Stimulated activated CD8-positive, alpha-beta memory T cell treated with anti-CD3 and anti-CD28 coated beads, Interleukin-15, amount 100 ng/mL, for 4 hours (primary cell): ENCODE data around the gene NEK6.

Experiments
- DNase-seq, 2 donors: peaks; one replicate each; pipeline ENCODE4 v3.0.0-alpha.2; 2020; ENCODE audit warnings: low read depth in 2 of 2

The NEK6 gene

DNA sequence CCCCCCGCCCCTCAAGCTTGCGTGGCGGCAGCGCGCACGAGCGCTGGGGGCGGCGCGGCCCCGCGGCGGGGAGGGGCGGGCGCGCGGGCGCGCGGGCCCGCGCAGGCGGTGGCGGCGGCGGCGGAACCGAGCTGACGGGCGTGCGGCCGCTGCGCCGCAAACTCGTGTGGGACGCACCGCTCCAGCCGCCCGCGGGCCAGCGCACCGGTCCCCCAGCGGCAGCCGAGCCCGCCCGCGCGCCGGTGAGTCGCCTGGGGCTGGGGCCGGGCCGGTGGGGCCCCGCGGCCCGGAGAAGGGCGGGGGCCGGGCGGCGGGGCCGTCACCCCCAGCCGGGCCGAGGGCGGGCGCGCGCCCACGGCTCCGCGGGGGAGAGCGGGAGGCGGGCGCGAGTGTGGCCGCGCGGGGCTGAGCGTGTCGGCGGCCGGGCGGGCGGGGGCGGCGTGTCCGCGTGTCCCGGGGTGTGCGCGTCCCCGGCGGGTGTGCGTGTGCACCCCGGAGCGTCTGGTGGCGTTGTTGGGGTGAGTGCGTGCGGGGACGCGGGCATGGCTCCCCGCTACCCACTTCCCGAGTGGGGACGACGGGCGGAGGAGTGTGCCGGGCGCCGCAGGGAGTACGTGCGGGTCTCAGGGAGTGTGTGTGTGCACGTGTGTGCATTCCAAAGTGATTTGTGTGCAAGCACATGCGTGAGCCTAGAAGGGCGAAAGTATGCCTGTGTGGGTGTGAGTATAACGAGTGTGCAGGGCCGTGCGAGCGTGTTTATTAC, at the start of gene NEK6:
NEK6 (plus strand) TSS at position 106 of the 763 bp plus-strand sequence. CDS start 44,016 bp downstream, outside the sequence.
- peak in 1 of 2 donors; percentile 23 for DNase-seq

DNA sequence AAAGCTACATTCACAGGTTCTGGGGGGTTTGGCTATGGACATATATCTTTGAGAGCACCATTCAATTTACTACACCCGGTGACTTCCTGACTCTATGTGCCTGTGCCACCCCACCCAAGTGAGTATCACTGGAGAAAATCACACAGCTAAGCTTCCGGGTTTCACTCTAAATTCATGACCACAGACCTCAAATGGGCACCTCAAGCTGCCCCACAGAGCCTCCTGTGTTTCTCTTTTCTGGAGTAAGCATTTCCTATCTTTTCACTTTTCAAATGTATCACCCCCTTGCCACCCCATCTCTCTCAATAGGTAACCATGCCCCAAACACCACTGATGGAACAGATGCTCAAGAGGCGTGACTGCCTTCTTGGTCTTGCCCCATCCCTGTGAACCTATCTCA, 49.2 kb upstream of the NEK6 start:
- no peak for DNase-seq

DNA sequence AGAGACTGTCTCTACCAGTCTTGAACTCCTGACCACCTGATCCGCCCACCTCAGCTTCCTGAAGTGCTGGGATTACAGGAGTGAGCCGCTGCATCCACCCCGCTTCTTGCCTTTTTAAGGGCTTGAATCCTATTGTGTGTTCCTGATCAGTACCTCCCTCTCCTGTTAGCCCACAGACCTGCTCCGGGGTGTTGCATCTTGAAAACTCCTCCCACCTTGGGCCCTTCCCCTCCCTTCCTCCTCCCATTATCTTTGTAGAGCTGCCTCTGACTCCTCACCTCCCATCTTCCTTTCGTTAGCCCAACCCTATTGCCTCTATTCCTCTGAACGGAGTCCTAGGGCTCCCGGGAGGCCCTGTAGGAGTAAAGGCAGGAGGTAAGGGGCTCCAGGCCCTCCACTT, 48.5 kb upstream of the NEK6 start:
- no peak for DNase-seq

DNA sequence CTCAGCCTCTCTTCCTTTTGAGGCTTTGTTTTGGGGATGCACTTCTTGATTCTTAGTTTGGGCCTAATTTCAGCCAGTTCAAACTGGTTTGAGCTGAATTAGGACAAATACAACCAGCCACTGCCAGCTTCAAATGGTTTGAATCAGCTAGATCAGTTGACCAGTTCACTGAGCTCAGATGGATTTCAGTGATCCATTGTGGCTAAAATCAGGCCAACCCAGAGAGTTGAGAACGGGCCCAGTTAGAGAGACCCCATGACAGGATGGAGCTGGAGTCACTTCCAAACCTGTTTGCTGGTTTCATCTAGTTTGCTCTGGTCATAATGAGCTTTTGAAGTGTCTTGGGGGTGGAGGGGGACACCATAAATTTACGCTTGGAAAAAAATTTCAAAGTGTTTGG, 48.0 kb upstream of the NEK6 start:
- DNase-seq, result no peak

DNA sequence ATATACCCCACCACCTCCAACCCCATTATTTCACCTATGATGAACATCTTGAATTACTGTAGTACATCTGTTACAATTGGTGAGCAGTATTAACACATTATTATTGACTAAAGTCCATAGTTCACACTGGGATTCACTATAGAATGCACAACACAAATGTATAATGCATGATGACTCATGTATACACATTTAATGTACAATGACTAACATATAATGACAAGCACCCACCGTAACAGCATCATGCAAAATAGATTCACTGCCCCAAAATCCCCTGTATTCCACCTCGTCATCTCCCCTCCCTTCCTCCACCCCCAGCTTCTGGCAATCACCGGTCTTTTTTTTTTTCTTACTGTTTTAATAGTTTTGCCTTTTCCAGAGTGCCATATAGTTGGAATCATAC, 47.1 kb upstream of the NEK6 start:
- no peak for DNase-seq

DNA sequence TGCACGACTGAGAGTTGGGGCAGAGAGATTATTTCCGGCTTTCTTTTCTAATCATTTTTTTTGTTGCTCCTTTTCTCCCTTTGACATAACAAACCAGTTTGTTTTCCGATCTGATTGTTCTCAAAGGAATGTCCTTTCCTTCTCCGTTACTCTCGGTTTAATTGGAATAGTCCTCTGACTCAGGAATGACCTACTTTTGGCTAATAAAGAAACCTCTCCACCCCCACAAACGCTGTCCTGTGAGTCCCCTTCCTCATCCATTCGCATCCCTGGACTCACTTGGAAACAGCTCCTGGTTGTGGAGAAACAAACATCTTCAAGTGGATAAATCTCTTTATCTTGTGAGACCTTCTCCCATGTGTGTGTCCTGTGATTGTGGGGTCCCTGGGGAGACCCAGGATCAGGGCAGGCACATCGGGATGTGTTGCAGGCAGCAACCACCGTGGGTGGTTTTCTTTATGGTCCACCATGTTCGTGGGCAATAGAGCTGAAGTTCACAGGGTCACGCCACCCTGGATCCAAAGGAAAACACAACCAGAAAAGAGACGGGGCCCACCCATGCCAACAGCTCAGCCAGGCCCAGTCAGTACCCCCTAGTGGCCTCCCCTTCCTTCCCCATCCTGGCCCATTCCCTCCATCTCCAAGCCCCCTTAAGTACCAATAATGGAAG, 45.2 kb upstream of the NEK6 start:
- DNase-seq, result no peak

DNA sequence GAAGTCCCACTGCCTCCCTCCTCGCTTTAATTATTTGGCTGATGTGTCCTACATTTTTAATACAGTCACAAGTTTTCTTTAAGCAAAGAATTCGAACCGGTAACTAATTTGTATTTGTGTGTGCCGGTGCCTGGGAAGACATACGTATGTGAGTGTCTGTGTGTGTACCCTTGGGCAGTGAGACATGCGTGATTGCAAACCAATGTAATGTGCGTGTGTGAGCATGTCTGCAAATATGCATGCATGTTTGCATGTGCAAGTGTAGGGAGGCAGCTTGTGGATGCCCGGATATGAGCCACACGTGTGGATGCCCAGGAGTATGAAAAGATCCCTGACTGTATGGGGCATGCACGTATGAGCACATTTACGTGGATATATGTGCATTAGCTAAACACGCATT, 44.4 kb upstream of the NEK6 start:
- DNase-seq, result no peak

DNA sequence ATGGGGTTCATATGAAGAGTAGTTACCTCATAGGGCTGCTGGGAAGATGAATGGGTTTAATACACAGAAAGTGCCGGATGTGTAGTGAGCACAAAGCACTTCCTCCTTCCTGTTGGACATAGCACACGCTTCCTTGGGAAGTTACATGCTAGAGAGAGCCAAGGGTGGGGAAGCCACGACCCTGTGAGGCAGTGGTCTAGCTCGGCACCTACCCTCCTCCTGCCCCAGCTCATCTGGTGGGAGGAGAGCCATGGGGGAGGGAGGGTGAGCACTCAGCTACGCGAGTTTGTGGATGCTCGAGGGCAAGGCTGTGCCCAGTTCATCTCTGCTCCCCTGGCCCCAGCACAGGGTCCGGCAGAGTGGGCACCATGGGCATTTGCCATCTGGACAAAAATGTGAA, 43.6 kb upstream of the NEK6 start:
- DNase-seq, result no peak

DNA sequence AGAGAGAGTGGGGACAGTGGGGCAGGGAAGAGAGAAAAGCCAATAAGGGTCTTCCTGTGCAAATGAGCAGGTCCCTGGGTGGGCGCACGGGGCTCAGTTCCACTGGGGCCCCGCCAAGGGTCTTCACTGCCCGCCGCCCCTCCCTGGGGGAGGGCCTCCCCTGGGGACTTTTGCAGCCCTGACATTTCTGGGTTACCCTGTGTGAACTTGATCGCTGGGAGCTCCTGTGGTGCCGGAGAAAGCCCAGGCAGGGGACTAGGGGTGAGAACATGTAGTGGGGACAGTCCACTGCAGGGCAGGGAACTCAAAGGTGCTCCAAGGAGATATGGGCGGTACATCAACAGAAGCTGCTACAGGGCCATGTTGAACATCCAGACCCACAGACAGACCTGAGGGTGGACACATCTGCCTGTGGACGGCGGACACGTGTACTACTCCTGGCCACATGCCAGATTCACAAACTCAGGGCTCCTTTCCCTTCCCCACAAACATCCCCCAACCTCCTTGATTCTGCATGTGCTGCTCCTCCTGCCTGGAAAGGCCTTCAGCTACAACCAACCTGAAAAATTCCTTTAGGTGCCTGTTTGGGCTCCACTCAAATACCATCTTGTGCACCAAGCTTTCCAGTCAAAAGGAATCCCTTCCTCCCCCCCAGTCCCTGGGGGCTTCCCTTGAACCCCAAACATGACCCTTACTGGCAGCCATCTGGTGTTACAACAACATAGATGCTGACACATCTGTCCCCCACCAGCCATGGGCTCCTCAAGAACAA, 43.0 kb upstream of the NEK6 start:
- DNase-seq, result no peak

DNA sequence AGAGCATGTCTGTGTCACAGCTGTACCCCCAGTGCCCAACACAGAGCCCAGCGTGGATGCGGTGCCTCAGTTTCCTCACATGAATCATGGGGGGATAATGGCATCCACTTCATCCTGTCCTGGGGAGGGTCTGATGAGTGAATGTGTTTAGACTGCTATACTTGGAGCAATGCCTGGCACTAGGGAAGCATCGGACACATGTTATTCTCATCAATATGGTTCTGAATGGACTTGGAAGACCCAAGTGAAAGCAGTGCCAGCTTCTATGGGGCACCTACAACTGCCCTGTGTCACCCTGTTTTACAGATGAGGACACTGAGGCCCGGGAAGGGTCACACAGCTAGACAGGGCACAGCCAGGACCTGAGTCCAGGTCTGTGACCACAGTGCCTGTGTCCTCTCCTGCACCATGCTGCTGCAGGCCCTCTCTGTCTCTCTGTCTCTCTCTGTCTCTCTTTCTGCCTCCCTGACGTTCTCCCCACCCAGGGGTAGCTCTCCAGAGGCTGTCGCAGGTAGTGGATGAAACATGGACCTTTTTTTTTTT, 42.3 kb upstream of the NEK6 start:
- no peak for DNase-seq

DNA sequence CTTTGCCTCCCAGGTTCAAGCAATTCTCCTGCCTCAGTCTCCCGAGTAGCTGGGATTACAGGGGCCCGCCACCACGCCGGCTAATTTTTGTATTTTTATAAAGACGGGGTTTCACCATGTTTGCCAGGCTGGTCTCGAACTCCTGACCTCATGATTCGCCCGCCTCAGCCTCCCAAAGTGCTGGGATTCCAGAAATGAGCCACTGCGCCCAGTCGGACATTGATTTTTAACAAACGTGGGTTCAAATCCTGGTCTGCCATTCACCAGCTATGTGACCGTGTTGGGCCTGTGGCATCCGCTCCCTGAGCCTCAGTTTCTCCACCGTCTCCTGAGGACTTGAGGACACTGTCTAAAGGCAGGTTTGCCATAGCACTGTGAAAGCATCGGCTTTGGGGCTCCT, 41.8 kb upstream of the NEK6 start:
- DNase-seq, result no peak

DNA sequence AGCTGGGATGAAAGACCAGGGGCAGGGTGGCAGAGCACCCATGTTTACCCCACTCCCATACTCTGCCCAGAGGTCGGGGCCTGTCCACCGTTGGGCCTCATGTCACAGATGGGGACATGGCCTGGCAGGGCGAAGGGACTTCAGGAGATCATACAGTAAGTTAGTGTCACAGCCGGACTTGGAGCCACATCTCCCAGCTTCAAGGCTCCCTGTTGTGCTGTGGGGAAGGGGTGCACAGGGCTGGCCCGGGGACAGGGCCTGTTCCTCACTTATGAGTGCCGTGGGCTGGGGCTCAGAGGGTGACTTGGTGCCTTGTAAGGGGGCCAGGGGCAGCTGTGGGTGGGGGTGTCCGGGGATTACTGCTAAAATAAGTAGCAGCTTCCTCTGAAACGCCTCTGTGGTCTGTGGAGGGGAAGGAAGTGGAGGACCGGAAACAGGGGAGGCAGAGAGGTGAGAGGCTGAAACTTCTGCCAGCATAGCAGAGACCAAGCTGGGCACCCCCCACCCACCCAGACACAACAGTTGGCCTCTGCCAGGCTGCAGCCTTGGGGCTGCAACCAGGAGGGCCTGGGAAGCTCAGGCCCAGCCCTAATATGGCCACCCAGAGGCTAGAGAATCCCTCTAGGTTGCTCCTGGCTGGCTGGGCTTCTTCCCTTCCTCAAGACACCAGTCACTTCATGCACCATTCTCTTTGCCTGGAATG, 41.1 kb upstream of the NEK6 start:
- peak; percentile 43 for DNase-seq

DNA sequence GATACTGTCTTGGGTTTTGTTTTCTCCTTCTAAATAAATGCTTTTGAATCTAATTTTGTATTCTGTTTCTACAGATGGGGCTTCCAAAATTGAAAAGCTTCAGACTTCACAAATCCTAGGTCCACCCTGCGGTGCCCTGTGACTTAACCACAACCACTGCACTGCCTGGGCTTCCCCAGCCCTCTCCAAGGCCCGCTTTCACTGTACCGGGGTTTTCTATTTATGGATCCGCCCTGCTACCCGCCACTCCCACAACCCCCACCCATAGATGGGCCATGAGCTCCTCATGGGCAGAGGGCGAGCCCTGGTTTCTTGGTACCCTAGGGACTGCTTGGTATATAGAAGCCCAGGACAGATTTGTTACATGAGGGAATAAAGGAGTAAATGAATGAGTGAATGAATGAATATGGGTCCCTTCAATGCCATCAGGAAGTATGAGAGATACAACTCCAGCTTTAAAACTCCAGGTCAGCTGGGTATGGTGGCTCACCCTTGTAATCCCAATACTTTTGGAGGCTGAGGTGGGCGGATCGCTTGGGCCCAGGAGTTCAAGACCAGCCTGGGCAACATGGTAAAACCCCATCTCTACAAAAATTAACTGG, 39.8 kb upstream of the NEK6 start:
- no peak for DNase-seq

DNA sequence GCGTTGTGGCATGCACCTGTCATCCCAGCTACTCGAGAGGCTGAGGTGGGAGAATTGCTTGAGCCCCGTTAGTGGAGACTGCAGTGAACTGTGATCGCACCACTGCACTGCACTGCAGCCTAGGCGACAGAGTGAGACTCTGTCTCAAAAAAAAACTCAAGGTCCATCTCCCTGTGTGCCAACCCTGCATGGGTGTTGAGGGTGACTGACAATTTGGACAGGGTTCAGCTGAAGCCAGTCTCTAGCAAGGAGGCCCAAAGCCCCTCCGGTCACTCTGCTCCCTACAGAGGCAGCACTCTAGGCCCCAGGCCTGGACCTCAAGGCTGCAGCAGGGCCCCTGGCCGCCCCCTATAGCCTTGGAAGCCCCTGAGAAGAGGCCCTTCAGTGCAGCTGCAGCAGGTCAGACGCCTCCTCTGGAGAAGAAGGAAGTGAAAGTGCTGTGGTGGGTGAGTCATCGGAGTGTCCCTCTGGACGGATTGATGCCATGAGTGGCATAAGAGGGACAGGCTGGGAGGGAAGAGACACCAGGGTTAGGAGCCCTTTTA, 39.2 kb upstream of the NEK6 start:
- no peak for DNase-seq

DNA sequence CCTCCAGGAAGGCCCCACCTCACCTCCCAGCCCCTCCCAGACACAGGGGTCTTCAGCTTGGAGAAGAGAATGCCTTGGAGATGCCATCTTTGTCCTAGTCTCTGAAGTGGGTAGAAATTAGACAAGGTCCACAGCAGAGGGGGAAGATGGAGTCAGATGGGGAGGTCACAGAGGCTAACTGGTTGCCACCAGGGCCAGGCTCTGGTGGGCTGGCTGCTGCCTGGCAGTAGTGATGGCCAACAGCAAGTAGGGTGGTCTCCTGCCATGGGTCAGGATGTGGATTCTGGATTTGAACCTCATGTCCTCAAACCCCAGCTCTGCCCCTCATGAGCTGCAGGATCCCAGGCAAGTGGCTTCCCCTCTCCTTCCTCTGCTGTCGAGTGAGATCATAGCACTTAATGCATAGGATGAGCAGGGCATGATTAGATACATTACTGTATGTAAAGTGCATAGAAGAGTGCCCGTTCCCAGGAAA, 38.7 kb upstream of the NEK6 start:
- no peak for DNase-seq

DNA sequence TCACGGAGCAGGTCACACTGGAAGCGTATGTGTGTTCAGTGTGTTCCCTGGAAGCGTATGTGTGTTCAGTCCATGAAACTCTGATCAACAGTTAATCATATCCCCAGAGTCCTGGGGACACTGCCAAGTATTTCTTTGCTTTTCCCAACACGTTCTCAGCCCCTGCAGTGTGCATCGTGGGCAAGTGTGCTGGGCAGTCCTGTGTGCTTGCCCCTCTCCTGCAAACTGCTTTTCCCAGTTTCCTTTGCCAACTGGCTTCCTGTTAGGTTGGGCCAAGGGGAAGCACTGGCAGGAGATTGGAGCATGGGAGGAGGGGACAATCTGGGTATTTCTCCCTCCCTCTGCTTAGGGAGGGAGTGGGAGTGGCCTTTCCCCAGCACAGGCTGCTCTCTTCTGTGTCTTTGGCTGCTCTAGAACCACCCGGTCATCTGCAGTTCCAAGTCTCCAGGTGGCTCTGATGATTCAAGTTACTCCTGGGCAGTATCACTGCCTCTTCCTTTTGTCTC, 36.8 kb upstream of the NEK6 start:
- no peak for DNase-seq

DNA sequence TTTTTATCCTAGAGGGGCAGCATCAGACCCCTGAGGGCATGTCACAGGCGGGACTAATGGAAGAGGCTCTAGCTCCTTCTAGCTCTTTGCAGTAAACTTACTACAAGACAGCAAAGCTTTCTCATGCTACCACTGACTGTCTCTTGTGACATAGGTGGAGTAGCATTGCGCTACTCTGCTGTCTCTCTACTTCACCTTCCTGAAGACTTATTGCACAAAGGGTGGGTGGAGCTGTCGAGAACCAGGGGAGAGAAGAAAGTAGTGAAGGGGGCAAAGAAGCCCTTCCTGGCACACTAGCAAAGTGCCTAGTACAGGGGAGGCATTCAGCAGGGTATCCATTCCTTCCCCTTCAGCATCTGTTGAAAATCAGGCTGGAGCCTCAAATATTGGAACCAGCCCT, 36.1 kb upstream of the NEK6 start:
- DNase-seq, result no peak

DNA sequence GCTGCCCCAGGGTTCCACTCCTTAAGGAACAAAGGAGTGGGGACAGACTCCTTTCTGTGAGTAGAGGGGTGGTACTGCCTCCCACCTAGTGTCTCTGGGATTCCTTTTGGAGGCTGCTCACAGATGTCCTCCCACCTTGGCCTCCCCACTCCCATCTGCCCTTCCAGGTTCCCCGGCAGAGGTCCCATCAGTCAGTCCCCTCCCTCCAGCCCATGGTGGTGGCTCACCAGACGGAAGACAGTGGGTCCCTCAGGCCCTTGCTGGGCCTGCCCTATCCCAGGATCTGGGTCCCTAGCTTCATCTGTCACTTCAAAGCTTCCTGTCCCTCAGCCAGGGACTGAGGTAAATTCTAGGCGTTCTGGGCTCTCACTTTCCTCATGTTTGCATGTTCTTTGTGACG, 35.6 kb upstream of the NEK6 start:
- no peak for DNase-seq

DNA sequence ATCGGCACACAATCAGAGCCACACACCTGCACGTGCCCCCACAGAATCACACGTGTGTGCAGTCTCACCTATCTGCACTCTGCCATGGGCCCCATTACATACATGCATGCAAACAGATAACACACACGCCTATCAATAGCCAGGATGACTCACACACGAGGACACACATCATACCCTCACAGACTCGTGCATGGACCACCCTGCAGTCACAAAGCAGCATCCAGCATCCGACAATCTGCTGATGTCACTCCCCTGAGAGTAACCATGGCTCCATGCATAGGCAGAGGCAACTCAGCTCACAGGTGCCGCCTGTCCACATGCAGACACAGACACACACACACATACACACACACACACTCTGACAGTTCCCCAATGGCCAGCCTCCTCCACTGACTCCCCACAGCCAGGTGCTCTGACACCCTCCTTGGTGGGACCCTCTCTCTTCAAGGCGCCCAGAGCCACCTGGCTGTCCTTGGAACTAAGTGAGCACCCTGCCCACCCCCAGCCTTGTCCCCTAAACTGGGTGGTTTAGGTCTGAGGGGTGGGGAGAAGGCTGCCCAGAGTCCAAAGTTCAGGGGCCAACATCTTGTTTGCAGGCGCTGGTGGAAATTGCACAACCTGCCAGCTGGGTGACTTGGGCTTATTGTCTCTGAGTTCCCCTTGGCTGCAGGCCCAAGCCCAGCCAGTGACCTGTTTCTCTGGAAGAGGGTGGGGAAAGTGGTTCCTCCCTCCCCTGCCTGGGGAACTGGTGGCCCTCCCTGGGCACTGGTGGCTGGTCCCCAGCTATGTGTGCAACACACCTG, 34.6 kb upstream of the NEK6 start:
- DNase-seq, result no peak

DNA sequence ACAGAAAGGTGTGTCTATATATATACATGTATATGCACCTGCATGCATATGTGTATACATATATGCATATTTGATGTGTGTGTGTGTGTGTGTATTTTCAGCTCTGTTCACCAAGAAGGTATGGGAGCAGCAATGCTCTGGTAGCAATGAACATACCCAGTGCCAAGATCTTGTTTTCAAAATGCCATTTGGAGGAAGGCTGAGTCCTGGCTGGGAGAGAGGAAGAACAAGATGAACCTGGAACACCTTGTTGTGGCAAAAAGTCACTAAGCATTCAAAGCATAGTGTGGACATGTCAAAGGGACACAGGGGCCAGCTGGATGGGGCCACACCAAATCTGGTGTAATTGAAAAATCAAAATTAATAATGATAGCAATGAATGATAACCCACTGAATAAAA, 31.8 kb upstream of the NEK6 start:
- DNase-seq, result no peak
